Subcutaneous abdominal adipose tissue (tissue), 5 donors: ENCODE data around the gene ANKDD1A.

Experiments used
- H3K27ac ChIP-seq: one replicate; pipeline ENCODE4 v1.7.0; 2013; ENCODE audit warnings: low read depth, mild to moderate bottlenecking, inconsistent platforms, low read length, moderate library complexity
- H3K27me3 ChIP-seq, 5 donors: one replicate each; pipeline ENCODE4 v1.7.0; 2013; ENCODE audit warnings: low read length in 5 of 5, inconsistent platforms in 1 of 5; ENCODE audit not compliant: control insufficient read depth in 5 of 5, insufficient read depth in 4 of 5
- H3K36me3 ChIP-seq, 5 donors: one replicate each; pipeline ENCODE4 v1.7.0; 2013; ENCODE audit warnings: low read length in 5 of 5; ENCODE audit not compliant: control insufficient read depth in 5 of 5, insufficient read depth in 5 of 5
- H3K4me1 ChIP-seq, 5 donors: one replicate each; pipeline ENCODE4 v1.7.0; 2013; ENCODE audit warnings: low read length in 5 of 5, mild to moderate bottlenecking in 3 of 5, moderate library complexity in 1 of 5; ENCODE audit not compliant: control insufficient read depth in 5 of 5, insufficient read depth in 5 of 5
- H3K4me3 ChIP-seq, 5 donors: one replicate each; pipeline ENCODE4 v1.7.0; 2013; ENCODE audit warnings: low read length in 5 of 5, low read depth in 1 of 5
- H3K9ac ChIP-seq, 5 donors: one replicate each; pipeline ENCODE4 v1.7.0; 2013; ENCODE audit warnings: low read length in 5 of 5, mild to moderate bottlenecking in 4 of 5, moderate library complexity in 3 of 5
- H3K9me3 ChIP-seq, 5 donors: one replicate each; pipeline ENCODE4 v1.7.0; 2013; ENCODE audit warnings: low read length in 5 of 5; ENCODE audit not compliant: control insufficient read depth in 5 of 5
- donor health status: healthy.
- donor health status: healthy.
- donor health status: healthy.
- donor health status: healthy.
- donor health status: healthy.

Gene ANKDD1A

GRCh38 chr15:64951777-64952418 lies 40.2 kb downstream of the ANKDD1A start:
- Histone ChIP-seq H3K36me3 (peaks cover 4 to 26% (median 18%) of the 10 kb centered on the region in 5 donors), H3K4me1 (peaks cover 0 to 6% (median 0%) of the 10 kb centered on the region in 5 donors), H3K27ac (no peak overlapping the region), H3K27me3 (no peaks in the 10 kb centered on the region), H3K9ac (no peak overlapping the region), H3K4me3 (no peak overlapping the region), H3K9me3 (peaks cover 0 to 3% (median 0%) of the 10 kb centered on the region in 5 donors)

- Histone ChIP-seq H3K36me3 (peaks cover 4 to 37% (median 30%) of the 10 kb centered on the region in 5 donors), H3K27ac (no peak overlapping the region), H3K9me3 (peaks cover 0 to 3% (median 0%) of the 10 kb centered on the region in 5 donors), H3K4me3 (no peak overlapping the region), H3K4me1 (peaks cover 0 to 5% (median 0%) of the 10 kb centered on the region in 5 donors), H3K27me3 (no peaks in the 10 kb centered on the region), H3K9ac (no peak overlapping the region)
Observed at GRCh38 chr15:64954395-64954794, 42.7 kb downstream of the ANKDD1A start.

- H3K36me3 ChIP-seq: peaks cover 18 to 85% (median 73%) of the 10 kb centered on the region in 5 donors
- no peaks in the 10 kb centered on the region for H3K9me3 ChIP-seq
- no peaks in the 10 kb centered on the region for H3K27me3 ChIP-seq
- no peak overlapping the region for H3K4me3 ChIP-seq
- H3K27ac ChIP-seq: no peak overlapping the region
- H3K4me1 ChIP-seq: no peaks in the 10 kb centered on the region
- H3K9ac ChIP-seq: no peak overlapping the region
Observed at GRCh38 chr15:64959128-64959527, 47.4 kb downstream of the ANKDD1A start.

GRCh38 chr15:64960153-64960552 lies 48.5 kb downstream of the ANKDD1A start:
- Histone ChIP-seq H3K9me3 (no peaks in the 10 kb centered on the region), H3K27ac (no peak overlapping the region), H3K4me1 (no peaks in the 10 kb centered on the region), H3K27me3 (no peaks in the 10 kb centered on the region), H3K4me3 (no peak overlapping the region), H3K36me3 (peaks cover 23 to 93% (median 81%) of the 10 kb centered on the region in 5 donors), H3K9ac (no peak overlapping the region)

- Histone ChIP-seq H3K4me3 (no peak overlapping the region), H3K9me3 (no peaks in the 10 kb centered on the region), H3K4me1 (no peaks in the 10 kb centered on the region), H3K36me3 (peaks cover 22 to 91% (median 77%) of the 10 kb centered on the region in 5 donors), H3K27ac (no peak overlapping the region), H3K27me3 (no peaks in the 10 kb centered on the region), H3K9ac (no peak overlapping the region)
Observed at GRCh38 chr15:64961013-64961412, 49.3 kb downstream of the ANKDD1A start.

GRCh38 chr15:64969401-64969800 lies 57.7 kb downstream of the ANKDD1A start:
- Histone ChIP-seq H3K9me3 (no peaks in the 10 kb centered on the region), H3K27me3 (no peaks in the 10 kb centered on the region), H3K4me1 (no peaks in the 10 kb centered on the region), H3K4me3 (no peak overlapping the region), H3K9ac (no peak overlapping the region), H3K36me3 (peaks cover 30 to 77% (median 54%) of the 10 kb centered on the region in 5 donors), H3K27ac (no peak overlapping the region)

DNA sequence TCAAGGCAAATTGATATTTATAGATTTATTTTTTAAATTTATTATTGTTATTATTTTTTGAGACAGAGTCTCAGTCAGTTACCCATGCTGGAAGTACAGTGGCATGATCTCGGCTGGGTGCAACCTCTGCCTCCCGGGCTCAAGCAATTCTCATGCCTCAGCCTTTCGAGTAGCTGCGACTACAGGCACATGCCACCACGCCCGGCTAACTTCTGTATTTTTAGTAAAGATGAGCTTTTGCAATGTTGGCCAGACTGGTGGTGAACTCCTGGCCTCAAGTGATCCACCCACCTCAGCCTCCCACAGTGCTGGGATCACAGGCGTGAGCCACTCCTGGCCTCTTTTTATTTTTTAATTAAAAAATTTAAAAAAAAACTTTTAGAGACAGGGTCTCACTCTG lies 59.0 kb downstream of the ANKDD1A start:
- Histone ChIP-seq H3K4me1 (no peaks in the 10 kb centered on the region), H3K4me3 (no peak overlapping the region), H3K27ac (no peak overlapping the region), H3K9ac (no peak overlapping the region), H3K9me3 (no peaks in the 10 kb centered on the region), H3K36me3 (peaks cover 31 to 71% (median 49%) of the 10 kb centered on the region in 5 donors), H3K27me3 (no peaks in the 10 kb centered on the region)

GRCh38 chr15:64975390-64975789 lies 63.7 kb downstream of the ANKDD1A start:
- no peak overlapping the region for H3K4me3 ChIP-seq
- no peak overlapping the region for H3K9ac ChIP-seq
- H3K4me1 ChIP-seq: no peaks in the 10 kb centered on the region
- no peak overlapping the region for H3K27ac ChIP-seq
- H3K9me3 ChIP-seq: no peaks in the 10 kb centered on the region
- H3K36me3 ChIP-seq: peaks cover 31 to 79% (median 58%) of the 10 kb centered on the region in 5 donors
- H3K27me3 ChIP-seq: no peaks in the 10 kb centered on the region

DNA sequence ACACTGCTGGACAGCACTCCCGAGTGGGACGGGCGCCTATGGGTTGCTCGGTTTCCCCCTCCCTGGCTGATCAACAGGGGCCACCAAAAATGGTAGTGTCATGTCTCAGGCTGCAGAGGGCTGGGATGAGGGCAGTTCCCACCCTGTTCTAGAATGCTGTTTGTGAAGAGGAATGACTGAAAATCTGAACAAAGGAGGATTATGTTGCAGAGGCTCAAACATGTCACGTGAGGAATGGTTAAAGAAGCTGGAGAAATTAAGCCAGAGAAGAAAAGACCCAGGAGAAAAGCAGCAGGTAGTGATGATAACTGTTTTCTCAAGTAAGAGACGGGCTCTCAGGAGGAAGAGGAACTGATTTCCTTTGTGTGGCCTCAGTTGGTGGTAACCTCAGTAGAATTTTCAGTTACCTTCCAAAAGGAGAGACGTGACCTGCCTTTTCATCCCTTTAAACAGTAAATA lies 67.6 kb downstream of the ANKDD1A start:
- Histone ChIP-seq H3K4me3 (no peak overlapping the region), H3K9ac (no peak overlapping the region), H3K36me3 (peaks cover 26 to 56% (median 44%) of the 10 kb centered on the region in 5 donors), H3K27me3 (no peaks in the 10 kb centered on the region), H3K4me1 (peaks cover 0 to 5% (median 0%) of the 10 kb centered on the region in 5 donors), H3K9me3 (no peaks in the 10 kb centered on the region), H3K27ac (no peak overlapping the region)

- H3K27me3 ChIP-seq: no peaks in the 10 kb centered on the region
- H3K27ac ChIP-seq: no peak overlapping the region
- no peak overlapping the region for H3K4me3 ChIP-seq
- no peaks in the 10 kb centered on the region for H3K9me3 ChIP-seq
- H3K36me3 ChIP-seq: peaks cover 18 to 39% (median 31%) of the 10 kb centered on the region in 5 donors
- H3K4me1 ChIP-seq: peaks cover 0 to 19% (median 13%) of the 10 kb centered on the region in 5 donors
- peak overlapping the region in 2 of 5 donors; percentile 35 for H3K9ac ChIP-seq
Observed at GRCh38 chr15:64981812-64982431, 70.2 kb downstream of the ANKDD1A start.
